Measurements from ENCODE around the gene UBE4A. TPM values are rescaled to one million over a fixed set of nuclear protein-coding genes. Genes with fewer than 3 reads are reported as not detected.

UBE4A gene
- total RNA-seq, 5 donors from 2014 or later (not counting 1 experiment from before 2014, with no cell fraction given): 40.7 to 44.9 (median 41.8) TPM

DNA sequence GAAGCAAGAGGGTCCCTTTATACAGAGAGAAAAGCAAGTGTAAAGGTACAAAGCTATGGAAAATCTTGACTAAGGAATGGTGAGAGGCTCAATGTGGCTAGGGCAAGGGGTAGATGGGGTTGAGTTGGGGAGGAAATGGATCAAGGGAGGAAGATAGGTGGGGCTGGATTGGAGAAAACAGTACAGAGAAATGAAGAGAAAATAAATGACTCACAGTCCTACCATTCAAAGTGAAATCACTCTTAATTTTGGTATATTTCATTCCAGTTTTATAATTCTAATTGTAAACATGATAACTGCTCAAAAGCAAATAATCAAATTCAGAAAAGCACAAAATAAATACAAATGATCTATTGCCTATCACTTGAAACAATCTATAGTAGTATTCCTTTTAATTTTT, 16.6 kb downstream of the UBE4A start:
- ChIA-PET POLR2A (interaction anchor here (0.6 kb wide), 2 partner anchors 156 to 314 kb away, joined by 3 read pairs; no protein-coding TSS in a partner anchor), CTCF (interaction anchor here in 1 of 2 donors (0.7 kb wide), 1 partner anchor 11 kb away, joined by 3 read pairs; no protein-coding TSS in a partner anchor)
- Mint-ChIP-seq H3K9me3 (no peaks in the 10 kb centered on the region), H3K27me3 (no peaks in the 10 kb centered on the region), H3K4me1 (no peaks in the 10 kb centered on the region), H3K27ac (peak overlapping the region; percentile 11 to 24), H3K36me3 (peaks cover 68% of the 10 kb centered on the region), H3K4me3 (no peak overlapping the region)
- Histone ChIP-seq H3K4me3 (ENCODE audit: control insufficient read depth in 1 of 2, extremely low read depth in 1 of 2, low read length in 1 of 2) (no peak overlapping the region), H3K27ac (ENCODE audit: low read length) (no peak overlapping the region), H3K27me3 (replicated peaks in 1 of 2; ENCODE audit: control insufficient read depth in 2 of 2, extremely low read depth in 1 of 2, insufficient read depth in 2 of 2, low read length in 1 of 2) (no peaks in the 10 kb centered on the region), H3K4me1 (ENCODE audit: control insufficient read depth in 1 of 2, extremely low read depth in 1 of 2, insufficient read depth in 2 of 2, low read length in 2 of 2) (no peaks in the 10 kb centered on the region), H3K36me3 (ENCODE audit: control insufficient read depth in 2 of 2, extremely low read depth in 1 of 2, insufficient read depth in 1 of 2, low read length in 1 of 2) (peaks cover 13 to 94% of the 10 kb centered on the region in 2 donors), H3K9me3 (no peaks in the 10 kb centered on the region)
- no peak for ATAC-seq (replicated peaks in 1 of 4)
- DNase-seq: no peak

- no peak for ATAC-seq (replicated peaks in 1 of 4)
- Histone ChIP-seq H3K27me3 (replicated peaks in 1 of 2; ENCODE audit: control insufficient read depth in 2 of 2, extremely low read depth in 1 of 2, insufficient read depth in 2 of 2, low read length in 1 of 2) (no peaks in the 10 kb centered on the region), H3K36me3 (ENCODE audit: control insufficient read depth in 2 of 2, extremely low read depth in 1 of 2, insufficient read depth in 1 of 2, low read length in 1 of 2) (peaks cover 13 to 93% of the 10 kb centered on the region in 2 donors), H3K27ac (ENCODE audit: low read length) (no peak overlapping the region), H3K4me3 (ENCODE audit: control insufficient read depth in 1 of 2, extremely low read depth in 1 of 2, low read length in 1 of 2) (no peak overlapping the region), H3K4me1 (ENCODE audit: control insufficient read depth in 1 of 2, extremely low read depth in 1 of 2, insufficient read depth in 2 of 2, low read length in 2 of 2) (no peaks in the 10 kb centered on the region), H3K9me3 (no peaks in the 10 kb centered on the region)
- CTCF ChIA-PET: interaction anchor here (0.6 to 1.4 kb wide), 2 partner anchors 18 to 98 kb away, joined by 3 read pairs; no protein-coding TSS in a partner anchor
- Mint-ChIP-seq H3K27ac (no peak overlapping the region), H3K36me3 (peaks cover 55% of the 10 kb centered on the region), H3K4me3 (no peak overlapping the region), H3K9me3 (no peaks in the 10 kb centered on the region), H3K27me3 (no peaks in the 10 kb centered on the region), H3K4me1 (no peaks in the 10 kb centered on the region)
- 94% methylated on average over 2 of the region's 4 CpGs for WGBS (ENCODE audit: insufficient coverage)
- DNase-seq: no peak
- POLR2A ChIA-PET: interaction anchor here (0.5 to 0.9 kb wide), 5 partner anchors 18 to 206 kb away, joined by 3 to 17 read pairs (median 3); no protein-coding TSS in a partner anchor
These were observed 20.1 kb downstream of the UBE4A start for GRCh38 chr11:118379497-118379896.

DNA sequence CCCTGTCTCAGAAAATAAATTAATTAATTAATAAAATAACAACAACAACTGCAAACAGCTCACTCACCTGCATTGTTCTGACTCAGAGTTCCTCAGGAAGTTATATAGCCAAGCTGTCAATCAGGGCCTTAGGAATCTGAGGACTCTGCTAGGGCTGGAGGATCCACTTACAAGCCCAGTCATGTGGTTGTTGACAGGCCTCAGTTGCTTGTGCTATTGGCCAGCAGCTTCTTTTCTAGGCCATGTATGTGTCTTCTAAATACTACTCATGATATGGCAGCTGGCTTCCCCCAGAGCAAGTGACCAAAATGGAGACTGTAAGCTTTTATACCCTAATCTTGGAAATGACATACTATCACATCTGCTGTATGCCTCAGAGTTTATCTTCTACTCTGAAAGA, 21.2 kb downstream of the UBE4A start:
- ATAC-seq (replicated peaks in 1 of 4) (no peak), DNase-seq (no peak)
- no peaks in the 10 kb centered on the region for H3K27me3 Mint-ChIP-seq
- H3K4me1 Mint-ChIP-seq: no peaks in the 10 kb centered on the region
- Histone ChIP-seq H3K4me3 (ENCODE audit: control insufficient read depth in 1 of 2, extremely low read depth in 1 of 2, low read length in 1 of 2) (no peak overlapping the region), H3K27ac (ENCODE audit: low read length) (no peak overlapping the region), H3K36me3 (ENCODE audit: control insufficient read depth in 2 of 2, extremely low read depth in 1 of 2, insufficient read depth in 1 of 2, low read length in 1 of 2) (peaks cover 13 to 94% of the 10 kb centered on the region in 2 donors), H3K9me3 (no peaks in the 10 kb centered on the region), H3K4me1 (ENCODE audit: control insufficient read depth in 1 of 2, extremely low read depth in 1 of 2, insufficient read depth in 2 of 2, low read length in 2 of 2) (no peaks in the 10 kb centered on the region), H3K27me3 (replicated peaks in 1 of 2; ENCODE audit: control insufficient read depth in 2 of 2, extremely low read depth in 1 of 2, insufficient read depth in 2 of 2, low read length in 1 of 2) (no peaks in the 10 kb centered on the region)
- POLR2A ChIA-PET: no interaction called here
- peak overlapping the region in 1 of 2 donors; percentile 28 for H3K27ac Mint-ChIP-seq
- no peak overlapping the region for H3K4me3 Mint-ChIP-seq
- CTCF ChIA-PET: interaction anchor here (0.6 to 1.4 kb wide), 3 partner anchors 19 to 263 kb away, joined by 3 to 6 read pairs (median 3); no protein-coding TSS in a partner anchor
- no peaks in the 10 kb centered on the region for H3K9me3 Mint-ChIP-seq
- peaks cover 56% of the 10 kb centered on the region for H3K36me3 Mint-ChIP-seq

- H3K4me1 Mint-ChIP-seq: no peaks in the 10 kb centered on the region
- POLR2A ChIA-PET: interaction anchor here in 1 of 2 donors (0.5 to 0.6 kb wide), 3 partner anchors 8 to 142 kb away, joined by 3 to 5 read pairs (median 4); no protein-coding TSS in a partner anchor
- ATAC-seq (replicated peaks in 1 of 4) (no peak), DNase-seq (no peak)
- peaks cover 63% of the 10 kb centered on the region for H3K36me3 Mint-ChIP-seq
- Histone ChIP-seq H3K4me3 (ENCODE audit: control insufficient read depth in 1 of 2, extremely low read depth in 1 of 2, low read length in 1 of 2) (no peak overlapping the region), H3K4me1 (ENCODE audit: control insufficient read depth in 1 of 2, extremely low read depth in 1 of 2, insufficient read depth in 2 of 2, low read length in 2 of 2) (no peaks in the 10 kb centered on the region), H3K9me3 (no peaks in the 10 kb centered on the region), H3K27me3 (replicated peaks in 1 of 2; ENCODE audit: control insufficient read depth in 2 of 2, extremely low read depth in 1 of 2, insufficient read depth in 2 of 2, low read length in 1 of 2) (no peaks in the 10 kb centered on the region), H3K27ac (ENCODE audit: low read length) (no peak overlapping the region), H3K36me3 (ENCODE audit: control insufficient read depth in 2 of 2, extremely low read depth in 1 of 2, insufficient read depth in 1 of 2, low read length in 1 of 2) (peaks cover 8 to 99% of the 10 kb centered on the region in 2 donors)
- H3K27ac Mint-ChIP-seq: no peak overlapping the region
- CTCF ChIA-PET: interaction anchor here (0.6 to 0.7 kb wide), 2 partner anchors 38 to 1079 kb away, joined by 3 to 5 read pairs; no protein-coding TSS in a partner anchor
- H3K27me3 Mint-ChIP-seq: no peaks in the 10 kb centered on the region
- H3K9me3 Mint-ChIP-seq: no peaks in the 10 kb centered on the region
- WGBS (ENCODE audit: insufficient coverage): 100% methylated on average over 3 of the region's 3 CpGs
- H3K4me3 Mint-ChIP-seq: no peak overlapping the region
These were observed 23.6 kb downstream of the UBE4A start for GRCh38 chr11:118382954-118383353.

GRCh38 chr11:118383657-118384056, 24.3 kb downstream of the UBE4A start:
- H3K4me3 Mint-ChIP-seq: no peak overlapping the region
- Histone ChIP-seq H3K4me3 (ENCODE audit: control insufficient read depth in 1 of 2, extremely low read depth in 1 of 2, low read length in 1 of 2) (no peak overlapping the region), H3K36me3 (ENCODE audit: control insufficient read depth in 2 of 2, extremely low read depth in 1 of 2, insufficient read depth in 1 of 2, low read length in 1 of 2) (peaks cover 8 to 99% of the 10 kb centered on the region in 2 donors), H3K27me3 (replicated peaks in 1 of 2; ENCODE audit: control insufficient read depth in 2 of 2, extremely low read depth in 1 of 2, insufficient read depth in 2 of 2, low read length in 1 of 2) (no peaks in the 10 kb centered on the region), H3K4me1 (ENCODE audit: control insufficient read depth in 1 of 2, extremely low read depth in 1 of 2, insufficient read depth in 2 of 2, low read length in 2 of 2) (no peaks in the 10 kb centered on the region), H3K9me3 (no peaks in the 10 kb centered on the region), H3K27ac (ENCODE audit: low read length) (no peak overlapping the region)
- DNase-seq (no peak), ATAC-seq (replicated peaks in 1 of 4) (no peak)
- no peaks in the 10 kb centered on the region for H3K4me1 Mint-ChIP-seq
- CTCF ChIA-PET: interaction anchor here in 1 of 2 donors (0.6 kb wide), 1 partner anchor 1080 kb away, joined by 5 read pairs; no protein-coding TSS in a partner anchor
- no peaks in the 10 kb centered on the region for H3K9me3 Mint-ChIP-seq
- POLR2A ChIA-PET: no interaction called here
- whole genome bisulfite sequencing (ENCODE audit: insufficient coverage): no CpG with 5 or more reads among the region's 3 CpGs
- H3K36me3 Mint-ChIP-seq: peaks cover 59% of the 10 kb centered on the region
- no peak overlapping the region for H3K27ac Mint-ChIP-seq
- no peaks in the 10 kb centered on the region for H3K27me3 Mint-ChIP-seq

GRCh38 chr11:118396097-118396501, 36.7 kb downstream of the UBE4A start:
- Mint-ChIP-seq H3K9me3 (no peaks in the 10 kb centered on the region), H3K27me3 (no peaks in the 10 kb centered on the region), H3K4me3 (peak overlapping the region; percentile 21 to 39 (median 35)), H3K4me1 (peaks cover 27 to 45% (median 39%) of the 10 kb centered on the region in 3 donors), H3K27ac (peak overlapping the region; percentile 92 to 93), H3K36me3 (peaks cover 24% of the 10 kb centered on the region)
- Histone ChIP-seq H3K27me3 (replicated peaks in 1 of 2; ENCODE audit: control insufficient read depth in 2 of 2, extremely low read depth in 1 of 2, insufficient read depth in 2 of 2, low read length in 1 of 2) (no peaks in the 10 kb centered on the region), H3K4me1 (ENCODE audit: control insufficient read depth in 1 of 2, extremely low read depth in 1 of 2, insufficient read depth in 2 of 2, low read length in 2 of 2) (peaks cover 14 to 21% of the 10 kb centered on the region in 2 experiments), H3K4me3 (ENCODE audit: control insufficient read depth in 1 of 2, extremely low read depth in 1 of 2, low read length in 1 of 2) (no peak overlapping the region), H3K36me3 (ENCODE audit: control insufficient read depth in 2 of 2, extremely low read depth in 1 of 2, insufficient read depth in 1 of 2, low read length in 1 of 2) (peaks cover 6 to 51% of the 10 kb centered on the region in 2 donors), H3K27ac (ENCODE audit: low read length) (peak overlapping the region; percentile 96), H3K9me3 (no peaks in the 10 kb centered on the region)
- ChIA-PET CTCF (interaction anchor here (0.6 to 1.2 kb wide), 4 partner anchors 39 to 89 kb away, joined by 3 to 4 read pairs (median 3); no protein-coding TSS in a partner anchor), POLR2A (interaction anchor here in 1 of 2 donors (0.6 to 0.7 kb wide), 2 partner anchors 14 to 203 kb away, joined by 5 to 8 read pairs; no protein-coding TSS in a partner anchor)
- DNase-seq: peak in 2 of 35 experiments; percentile 11 to 40
- WGBS (ENCODE audit: insufficient coverage): no CpG with 5 or more reads among the region's 6 CpGs
- peak in 1 of 4 experiments; percentile 9 for ATAC-seq (replicated peaks in 1 of 4)
